H9 (cell line): Measurements from ENCODE around the gene C1orf21. TPM values are rescaled to one million over a fixed set of nuclear protein-coding genes. Genes with fewer than 3 reads are reported as not detected.

Experiments
- DNase-seq: peaks from one replicate; pipeline ENCODE4 v3.0.0-alpha.2; 2017
- H2AFZ ChIP-seq: one replicate; pipeline ENCODE4 v1.6.1; 2013; ENCODE audit warnings: mild to moderate bottlenecking, low read length, control low read depth, moderate library complexity
- H2AK5ac ChIP-seq: 2 replicates; pipeline ENCODE4 v1.6.1; 2013; ENCODE audit warnings: low read length, control low read depth, mixed read lengths; ENCODE audit not compliant: insufficient read length
- H2BK120ac ChIP-seq: one replicate; pipeline ENCODE4 v1.6.1; 2013; ENCODE audit warnings: low read depth, mild to moderate bottlenecking, low read length, control low read depth, inconsistent platforms; ENCODE audit not compliant: poor library complexity, severe bottlenecking
- H2BK12ac ChIP-seq: 2 replicates; pipeline ENCODE4 v1.6.1; 2013; ENCODE audit warnings: low read length, control low read depth, mixed read lengths, low read depth; ENCODE audit not compliant: insufficient read length
- H2BK15ac ChIP-seq: 2 replicates; pipeline ENCODE4 v1.6.1; 2013; ENCODE audit warnings: low read depth, low read length, control low read depth
- H2BK20ac ChIP-seq: one replicate; pipeline ENCODE4 v1.6.1; 2013; ENCODE audit warnings: low read depth, mild to moderate bottlenecking, low read length, control low read depth, inconsistent platforms; ENCODE audit not compliant: poor library complexity, severe bottlenecking
- H2BK5ac ChIP-seq: 2 replicates; pipeline ENCODE4 v1.6.1; 2013; ENCODE audit warnings: low read length, control low read depth, mixed read lengths; ENCODE audit not compliant: insufficient read length
- H3K14ac ChIP-seq: 2 replicates; pipeline ENCODE4 v1.6.1; 2013; ENCODE audit warnings: low read length, control low read depth; ENCODE audit not compliant: insufficient read depth
- H3K18ac ChIP-seq: 2 replicates; pipeline ENCODE4 v1.6.1; 2013; ENCODE audit warnings: low read depth, mild to moderate bottlenecking, mixed read lengths, low read length, control low read depth; ENCODE audit not compliant: insufficient read length
- H3K23ac ChIP-seq: 2 replicates; pipeline ENCODE4 v1.6.1; 2013; ENCODE audit warnings: low read length, control low read depth, mixed read lengths, low read depth; ENCODE audit not compliant: insufficient read length
- H3K23me2 ChIP-seq: 2 replicates; pipeline ENCODE4 v1.6.1; 2013; ENCODE audit warnings: low read depth, mild to moderate bottlenecking, mixed read lengths, low read length, control low read depth; ENCODE audit not compliant: insufficient read length, poor library complexity, severe bottlenecking
- H3K27ac ChIP-seq: 2 replicates; pipeline ENCODE4 v1.5.1; 2013; ENCODE audit warnings: low read length, control low read depth, mixed read lengths, low read depth; ENCODE audit not compliant: insufficient read length
- H3K27me3 ChIP-seq: 2 replicates; pipeline ENCODE4 v1.6.1; 2013; ENCODE audit warnings: low read length, control low read depth, inconsistent platforms; ENCODE audit not compliant: insufficient read depth
- H3K4ac ChIP-seq: 2 replicates; pipeline ENCODE4 v1.6.1; 2013; ENCODE audit warnings: low read depth, mild to moderate bottlenecking, control low read depth, inconsistent platforms, low read length, moderate library complexity
- H3K4me1 ChIP-seq: 2 replicates; pipeline ENCODE4 v1.6.1; 2013; ENCODE audit warnings: low read length, control low read depth, inconsistent platforms; ENCODE audit not compliant: insufficient read depth
- H3K4me2 ChIP-seq: 2 replicates; pipeline ENCODE4 v1.6.1; 2013; ENCODE audit warnings: low read length, control low read depth, mixed read lengths; ENCODE audit not compliant: insufficient read length, insufficient read depth
- H3K56ac ChIP-seq: 2 replicates; pipeline ENCODE4 v1.6.1; 2013; ENCODE audit warnings: low read depth, mild to moderate bottlenecking, mixed read lengths, low read length, control low read depth; ENCODE audit not compliant: insufficient read length
- H3K79me1 ChIP-seq: 2 replicates; pipeline ENCODE4 v1.6.1; 2013; ENCODE audit warnings: low read depth, mild to moderate bottlenecking, moderate library complexity, low read length, control low read depth, inconsistent platforms; ENCODE audit not compliant: insufficient read depth, poor library complexity, severe bottlenecking
- H3K79me2 ChIP-seq: 2 replicates; pipeline ENCODE4 v1.6.1; 2013; ENCODE audit warnings: low read length, control low read depth, inconsistent platforms; ENCODE audit not compliant: insufficient read depth
- H3K9ac ChIP-seq: 2 replicates; pipeline ENCODE4 v1.6.1; 2013; ENCODE audit warnings: low read length, control low read depth, mixed read lengths; ENCODE audit not compliant: insufficient read length; ENCODE audit errors: extremely low read depth
- H3K9me3 ChIP-seq: one replicate; pipeline ENCODE4 v1.6.1; 2013; ENCODE audit warnings: low read depth, low read length, inconsistent platforms; ENCODE audit not compliant: control insufficient read depth
- H3T11ph ChIP-seq: one replicate; pipeline ENCODE4 v1.6.1; 2013; ENCODE audit warnings: mild to moderate bottlenecking, low read length, control low read depth, inconsistent platforms
- H4K20me1 ChIP-seq: one replicate; pipeline ENCODE4 v1.6.1; 2013; ENCODE audit not compliant: control insufficient read depth, insufficient read length, insufficient read depth
- H4K5ac ChIP-seq: 2 replicates; pipeline ENCODE4 v1.6.1; 2013; ENCODE audit warnings: low read depth, mild to moderate bottlenecking, mixed read lengths, low read length, control low read depth; ENCODE audit not compliant: insufficient read length
- H4K8ac ChIP-seq: replicated peaks from 2 replicates; pipeline ENCODE4 v1.6.1; 2013; ENCODE audit warnings: low read length, control low read depth, mixed read lengths, low read depth; ENCODE audit not compliant: insufficient read length
- H4K91ac ChIP-seq: 2 replicates; pipeline ENCODE4 v1.6.1; 2013; ENCODE audit warnings: low read depth, mild to moderate bottlenecking, moderate library complexity, mixed read lengths, low read length, control low read depth; ENCODE audit not compliant: insufficient read length
- H3K27ac Mint-ChIP-seq, 3 experiments: 2 replicates in 2 of 3; 3 replicates in 1 of 3; pipeline ENCODE4 v1.8.0; 2020 to 2021; ENCODE audit warnings: mixed read lengths in 3 of 3, mild to moderate bottlenecking in 1 of 3, moderate library complexity in 1 of 3
- H3K27me3 Mint-ChIP-seq: 2 replicates; pipeline ENCODE4 v1.8.0; 2021; ENCODE audit warnings: low read depth, mild to moderate bottlenecking, moderate library complexity, mixed read lengths
- H3K36me3 Mint-ChIP-seq, 3 experiments: 2 replicates in 2 of 3; 3 replicates in 1 of 3; pipeline ENCODE4 v1.8.0; 2020 to 2021; ENCODE audit warnings: low read depth in 3 of 3, mixed read lengths in 3 of 3; ENCODE audit not compliant: insufficient read depth in 1 of 3
- H3K4me1 Mint-ChIP-seq, 2 experiments: 2 replicates each; pipeline ENCODE4 v1.8.0; 2020; ENCODE audit warnings: mixed read lengths in 2 of 2
- H3K4me3 Mint-ChIP-seq, 2 experiments: 2 replicates in 1 of 2; 3 replicates in 1 of 2; pipeline ENCODE4 v1.8.0; 2020 to 2021; ENCODE audit warnings: mild to moderate bottlenecking in 2 of 2, mixed read lengths in 2 of 2, moderate library complexity in 1 of 2
- H3K9me3 Mint-ChIP-seq, 2 experiments: 2 replicates in 1 of 2; 3 replicates in 1 of 2; pipeline ENCODE4 v1.8.0; 2020; ENCODE audit warnings: mild to moderate bottlenecking in 2 of 2, mixed read lengths in 2 of 2, moderate library complexity in 1 of 2
- WGBS: extraction: QIAGEN DNeasy Blood & Tissue Kit; methylation state at CpG from one replicate; pipeline ENCODE4 v1.1.7; 2013; ENCODE audit warnings: missing lambda C conversion rate, low lambda C conversion rate, mixed read lengths; ENCODE audit not compliant: insufficient read length; ENCODE audit errors: extremely low coverage; 5-methylcytosine and 5-hydroxymethylcytosine counted together
- total RNA-seq: library from RNA; stranded (reverse); gene quantifications from 2 replicates; pipeline ENCODE4 v1.2.1, GENCODE V29; 2021
- TF ChIP-seq, protein P1 (sequence below): fragments of 200-600 bp; sonication (generic); conservative IDR thresholded peaks from 3 replicates; pipeline ENCODE4 v1.8.0; 2021; ENCODE audit warnings: antibody characterized with exemption, mild to moderate bottlenecking

C1orf21 gene
- total RNA-seq, 1 experiment from 2014 or later: 36.0 TPM

DNA sequence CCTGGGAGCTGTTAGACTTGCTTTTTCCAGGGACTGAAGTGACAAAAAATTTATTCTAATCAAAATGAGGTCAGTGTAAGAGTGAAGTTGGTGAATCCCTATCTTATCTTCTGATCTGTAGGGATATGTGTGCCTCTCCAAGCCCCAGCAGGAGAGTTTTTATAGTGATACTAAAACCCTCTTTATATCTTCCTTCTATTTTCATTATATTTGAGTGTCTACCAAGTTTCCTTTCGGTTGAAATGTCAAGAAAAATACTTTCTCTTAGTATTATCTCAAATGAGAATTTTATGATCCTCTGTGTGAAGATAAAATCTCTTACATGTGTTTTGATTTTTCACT lies 18.9 kb downstream of the C1orf21 start:
- no peak overlapping the region for H2BK15ac ChIP-seq
- H3T11ph ChIP-seq: no peak overlapping the region
- no peak overlapping the region for H3K14ac ChIP-seq
- WGBS: no CpG with 5 or more reads among the region's 1 CpG
- Mint-ChIP-seq H3K4me3 (no peak overlapping the region), H3K4me1 (peaks cover 41 to 63% of the 10 kb centered on the region in 2 experiments), H3K27ac (peak overlapping the region in 1 of 3 experiments; percentile 79; a peak in 2 of 7 replicates), H3K36me3 (no peaks in the 10 kb centered on the region), H3K9me3 (no peaks in the 10 kb centered on the region), H3K27me3 (no peaks in the 10 kb centered on the region)
- DNase-seq: no peak
- H4K5ac ChIP-seq: no peak overlapping the region
- H4K8ac ChIP-seq: no peak overlapping the region
- H3K23me2 ChIP-seq: no peaks in the 10 kb centered on the region
- H3K4ac ChIP-seq: no peak overlapping the region
- no peaks in the 10 kb centered on the region for H4K20me1 ChIP-seq
- H3K9me3 ChIP-seq: no peaks in the 10 kb centered on the region
- H3K79me2 ChIP-seq: no peaks in the 10 kb centered on the region; the same call in 1 of the 2 replicates
- H3K4me1 ChIP-seq: 0 out of 2 replicates have a peak, but pooled peaks cover 1% of the 10 kb centered on the region
- H3K4me2 ChIP-seq: no peak overlapping the region
- H4K91ac ChIP-seq: no peak overlapping the region
- no peak overlapping the region for H2AFZ ChIP-seq
- TF ChIP-seq, protein P1, sequence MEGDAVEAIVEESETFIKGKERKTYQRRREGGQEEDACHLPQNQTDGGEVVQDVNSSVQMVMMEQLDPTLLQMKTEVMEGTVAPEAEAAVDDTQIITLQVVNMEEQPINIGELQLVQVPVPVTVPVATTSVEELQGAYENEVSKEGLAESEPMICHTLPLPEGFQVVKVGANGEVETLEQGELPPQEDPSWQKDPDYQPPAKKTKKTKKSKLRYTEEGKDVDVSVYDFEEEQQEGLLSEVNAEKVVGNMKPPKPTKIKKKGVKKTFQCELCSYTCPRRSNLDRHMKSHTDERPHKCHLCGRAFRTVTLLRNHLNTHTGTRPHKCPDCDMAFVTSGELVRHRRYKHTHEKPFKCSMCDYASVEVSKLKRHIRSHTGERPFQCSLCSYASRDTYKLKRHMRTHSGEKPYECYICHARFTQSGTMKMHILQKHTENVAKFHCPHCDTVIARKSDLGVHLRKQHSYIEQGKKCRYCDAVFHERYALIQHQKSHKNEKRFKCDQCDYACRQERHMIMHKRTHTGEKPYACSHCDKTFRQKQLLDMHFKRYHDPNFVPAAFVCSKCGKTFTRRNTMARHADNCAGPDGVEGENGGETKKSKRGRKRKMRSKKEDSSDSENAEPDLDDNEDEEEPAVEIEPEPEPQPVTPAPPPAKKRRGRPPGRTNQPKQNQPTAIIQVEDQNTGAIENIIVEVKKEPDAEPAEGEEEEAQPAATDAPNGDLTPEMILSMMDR: no peak
- H3K18ac ChIP-seq: no peak overlapping the region
- no peak overlapping the region for H3K56ac ChIP-seq
- H3K9ac ChIP-seq: no peak overlapping the region
- H3K23ac ChIP-seq: no peak overlapping the region
- no peak overlapping the region for H2AK5ac ChIP-seq
- no peaks in the 10 kb centered on the region for H3K79me1 ChIP-seq
- H2BK5ac ChIP-seq: no peak overlapping the region
- H3K27me3 ChIP-seq: no peaks in the 10 kb centered on the region
- no peak overlapping the region for H2BK120ac ChIP-seq
- no peak overlapping the region for H2BK12ac ChIP-seq
- no peak overlapping the region for H2BK20ac ChIP-seq
- H3K27ac ChIP-seq: no peak overlapping the region
